HG02678 (cell line): ENCODE results near the gene PHC3.
"Not testable (repeated sequence)": the region's sequence is repeated elsewhere in the genome, so short reads cannot be mapped to it uniquely, and the experiment has no call there.

Experiments used
- ATAC-seq: cut with Tn5 transposase; IDR thresholded peaks from one replicate; pipeline ENCODE4 v1.9.1; 2021; ENCODE audit warnings: mild to moderate bottlenecking, moderate library complexity; ENCODE audit not compliant: unreplicated experiment

The PHC3 gene

DNA sequence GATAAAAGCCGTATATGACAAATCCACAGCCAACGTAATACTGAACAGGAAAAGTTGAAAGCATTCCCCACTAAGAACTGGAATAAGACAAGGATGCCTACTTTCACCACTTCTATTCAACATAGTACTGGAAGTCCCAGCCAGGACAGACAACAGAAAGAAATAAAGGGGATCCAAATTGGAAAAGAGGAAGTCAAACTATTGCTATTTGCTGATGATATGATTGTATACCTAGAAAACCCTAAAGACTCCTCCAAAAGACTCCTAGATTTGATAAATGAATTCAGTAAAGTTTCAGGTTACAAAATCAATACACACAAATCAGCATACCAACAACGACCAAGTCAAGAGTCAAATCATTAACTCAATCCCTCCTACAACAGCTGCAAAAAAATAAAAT lies 14.2 kb upstream of the PHC3 start:
- not testable (repeated sequence) for ATAC-seq

DNA sequence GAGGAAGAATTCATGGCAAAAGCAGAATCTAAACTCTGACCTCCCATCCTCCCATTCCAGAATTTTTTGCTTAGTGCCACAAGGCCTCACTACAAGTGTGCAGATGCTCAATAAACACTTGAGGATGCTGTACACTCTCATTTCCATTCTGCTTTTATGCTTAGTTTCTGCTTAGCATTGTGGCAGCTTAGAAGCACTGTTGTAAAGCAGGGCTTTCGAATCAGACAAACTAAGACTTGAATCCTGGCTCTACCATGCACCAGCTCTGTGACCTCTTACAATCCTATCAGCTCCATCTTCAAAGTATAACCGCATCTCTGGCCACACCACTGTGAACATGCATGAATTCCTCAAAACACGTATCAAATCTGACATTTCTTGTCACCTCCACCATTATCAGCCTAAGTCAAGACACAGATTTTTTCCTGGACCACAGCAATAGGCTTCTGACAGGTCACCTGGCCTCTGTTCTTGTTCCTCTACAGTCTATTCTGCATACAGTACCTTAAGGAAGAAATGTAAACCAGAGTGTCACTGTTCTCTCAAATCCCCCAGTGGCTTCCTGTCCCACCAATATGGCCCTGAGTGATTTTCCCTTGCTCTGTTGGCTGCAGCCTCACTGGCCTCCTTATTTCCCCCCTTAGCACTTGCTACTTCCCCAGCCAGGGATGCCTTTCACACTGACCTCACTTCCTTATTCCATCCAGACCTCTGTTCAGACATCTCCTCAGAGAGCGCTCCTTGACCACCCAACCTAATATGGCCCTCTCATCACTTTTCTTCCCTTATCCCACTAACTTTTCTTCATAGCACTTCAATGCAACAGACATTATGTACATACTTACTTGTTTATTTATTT lies 8.1 kb upstream of the PHC3 start:
- ATAC-seq: no peak

DNA sequence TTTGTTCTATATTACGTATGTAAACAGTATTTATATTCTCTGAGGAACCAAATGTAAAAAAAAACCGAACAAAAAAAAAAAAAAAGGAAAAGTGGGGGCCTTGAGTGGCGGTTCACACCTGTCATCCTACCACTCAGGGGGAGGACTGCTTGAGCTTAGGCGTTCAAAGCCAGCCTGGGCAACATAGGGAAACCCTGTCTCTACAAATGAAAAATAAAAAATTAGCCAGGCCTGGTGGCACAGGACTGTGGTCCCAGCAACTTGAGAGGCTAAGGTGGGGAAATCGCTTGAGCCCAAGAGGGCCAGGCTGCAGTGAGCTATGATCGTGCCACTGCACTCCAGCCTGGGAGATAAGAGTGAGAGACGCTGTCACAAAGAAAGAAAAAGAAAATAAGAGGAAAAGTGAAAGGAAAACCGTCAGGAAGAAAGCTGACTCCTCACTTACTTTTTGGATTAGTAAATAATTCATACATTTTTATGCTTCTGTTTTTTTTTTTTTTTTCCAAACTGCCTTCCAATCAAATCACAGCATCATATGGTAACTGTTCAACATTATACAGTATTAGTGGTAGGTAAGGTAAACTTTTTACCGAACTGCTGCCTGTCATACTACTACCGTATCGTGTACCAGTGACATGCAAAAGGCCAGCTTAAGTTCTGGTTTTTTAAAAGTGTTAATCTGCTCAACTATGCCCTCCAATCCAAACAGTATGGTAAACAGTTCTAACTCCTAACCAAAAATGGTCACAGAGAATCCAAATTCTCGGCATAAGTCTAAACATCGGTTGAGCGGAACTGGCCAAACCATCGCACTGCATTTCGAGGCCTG lies 1.2 kb downstream of the PHC3 start:
- peak; percentile 24 for ATAC-seq

- no peak for ATAC-seq
These were observed 2.1 kb downstream of the PHC3 start for GRCh38 chr3:170179432-170179831.

- peak; percentile 30 for ATAC-seq
These were observed 2.9 kb downstream of the PHC3 start for GRCh38 chr3:170178651-170179050.

- peak; percentile 84 for ATAC-seq
These were observed 10.0 kb downstream of the PHC3 start for GRCh38 chr3:170171563-170171962.

DNA sequence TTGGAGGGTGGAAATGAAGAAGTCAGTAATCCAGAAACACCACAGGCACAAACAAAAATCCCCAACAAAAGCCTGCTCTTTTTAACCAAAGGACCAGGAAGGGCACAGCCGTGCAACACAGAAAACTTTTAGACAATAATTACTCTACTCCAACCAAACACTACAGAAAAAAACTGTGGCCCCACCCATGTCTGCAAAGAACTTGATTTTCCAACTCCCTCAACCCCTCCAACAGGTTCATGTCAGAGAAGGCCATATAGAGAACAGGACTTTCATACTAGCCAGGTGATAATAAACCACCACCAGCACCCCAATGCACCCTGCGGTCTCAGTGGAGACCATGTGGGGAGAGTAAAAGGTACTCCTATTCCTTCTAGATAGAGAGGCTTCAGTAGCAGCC lies 16.8 kb downstream of the PHC3 start:
- no peak for ATAC-seq

GRCh38 chr3:170163956-170164645 lies 17.4 kb downstream of the PHC3 start:
- ATAC-seq: no peak

DNA sequence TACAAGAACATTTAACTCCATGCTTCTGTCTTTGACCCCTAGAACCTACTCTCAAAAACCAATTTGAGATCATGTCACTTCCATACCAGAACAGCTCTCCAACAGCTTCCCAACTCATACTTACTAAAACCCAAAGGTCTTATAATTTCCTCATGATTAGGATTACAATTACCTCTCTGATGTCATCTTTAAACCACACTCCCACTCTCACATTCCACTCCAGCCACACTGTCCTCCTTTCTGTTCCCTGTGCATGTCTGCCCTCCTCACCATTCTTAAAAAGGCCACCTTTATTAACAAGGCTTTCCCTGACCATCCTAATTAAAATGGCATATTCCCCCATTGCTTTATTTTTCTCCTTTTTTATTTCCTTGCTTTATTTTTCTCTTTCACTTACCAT lies 18.9 kb downstream of the PHC3 start:
- ATAC-seq: no peak

DNA sequence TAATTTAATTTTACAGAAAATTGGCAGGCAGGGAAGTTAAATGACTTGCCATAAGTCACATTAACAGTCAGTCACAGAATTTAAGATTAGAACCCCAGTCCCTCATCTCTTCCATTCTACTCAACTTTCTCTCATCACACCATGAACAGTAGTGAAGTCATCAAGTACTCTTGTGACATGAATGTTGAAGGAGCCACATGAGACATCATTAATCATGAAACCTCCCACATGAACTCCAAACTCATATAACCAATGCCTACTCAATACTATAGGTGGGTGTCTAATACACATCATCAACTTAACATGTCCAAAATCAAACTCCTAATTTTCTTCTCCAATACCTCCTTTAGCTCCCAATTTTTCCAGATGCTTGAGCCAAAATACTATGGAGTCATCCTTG lies 19.5 kb downstream of the PHC3 start:
- ATAC-seq: no peak

GRCh38 chr3:170159933-170160332 lies 21.6 kb downstream of the PHC3 start:
- no peak for ATAC-seq

GRCh38 chr3:170159459-170159858 lies 22.1 kb downstream of the PHC3 start:
- peak; percentile 35 for ATAC-seq

DNA sequence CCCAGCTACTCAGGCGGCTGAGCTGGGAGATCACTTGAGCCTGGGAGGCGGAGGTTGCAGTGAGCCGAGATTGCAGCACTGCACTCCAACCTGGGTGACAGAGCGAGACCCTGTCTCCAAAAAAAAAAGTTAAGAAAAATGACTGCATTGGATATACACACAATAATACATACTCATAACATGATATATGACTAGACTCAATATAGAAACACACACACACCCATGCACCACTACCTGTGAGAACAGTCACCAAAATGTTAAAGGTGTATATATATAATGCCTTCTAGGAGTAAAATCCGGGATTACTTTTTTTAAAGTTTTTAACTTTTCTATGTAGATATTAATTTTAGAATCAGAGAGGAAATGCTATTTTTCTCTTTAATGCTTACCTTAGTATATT lies 25.9 kb downstream of the PHC3 start:
- ATAC-seq: no peak

DNA sequence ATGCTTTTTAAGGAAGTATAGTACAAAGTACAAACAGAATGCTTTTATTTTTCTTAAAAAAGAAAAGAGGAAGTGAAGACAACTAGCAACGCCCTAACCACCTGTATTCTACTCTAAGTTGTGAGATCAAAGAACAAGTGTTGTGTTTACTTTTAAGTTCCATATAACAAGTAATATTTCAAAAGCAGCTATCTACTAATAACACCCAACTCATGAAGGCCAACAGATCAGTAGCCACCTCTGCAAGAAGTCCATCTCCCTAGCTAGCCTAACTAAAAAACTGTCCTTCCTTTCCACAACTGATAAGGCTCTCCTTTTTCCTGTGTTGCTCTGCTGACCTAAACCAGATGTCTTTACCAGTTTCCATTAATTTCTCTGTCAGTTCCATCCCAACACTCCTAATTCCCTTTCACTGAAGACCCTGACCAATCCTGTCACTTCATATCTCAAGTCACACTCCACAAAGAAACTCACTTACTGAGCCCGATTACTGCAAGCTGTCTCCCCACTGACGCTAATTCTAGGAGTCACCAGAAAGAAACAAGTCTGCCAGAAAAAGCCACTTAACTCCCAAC lies 26.9 kb downstream of the PHC3 start:
- peak; percentile 92 for ATAC-seq

GRCh38 chr3:170154084-170154483 lies 27.4 kb downstream of the PHC3 start:
- peak; percentile 15 for ATAC-seq

DNA sequence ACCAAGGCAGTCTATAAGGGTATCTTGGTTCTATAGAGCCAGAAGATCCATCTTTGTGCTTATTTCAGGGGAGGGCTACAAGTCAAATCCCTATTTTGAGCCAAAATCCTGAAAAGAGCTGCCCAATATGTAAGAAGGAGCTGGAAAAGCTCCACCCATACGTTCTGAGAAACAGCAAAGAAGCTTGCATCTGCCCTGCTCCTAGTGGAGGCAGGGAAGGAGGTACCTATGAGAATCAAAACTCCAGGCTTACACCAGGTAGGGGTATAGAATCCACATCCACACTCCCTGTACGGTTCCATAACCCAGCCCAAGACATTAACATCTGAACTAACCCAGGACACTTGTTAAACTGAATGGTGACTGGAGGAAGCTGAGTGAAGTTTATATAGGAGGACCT lies 30.0 kb downstream of the PHC3 start:
- no peak for ATAC-seq

DNA sequence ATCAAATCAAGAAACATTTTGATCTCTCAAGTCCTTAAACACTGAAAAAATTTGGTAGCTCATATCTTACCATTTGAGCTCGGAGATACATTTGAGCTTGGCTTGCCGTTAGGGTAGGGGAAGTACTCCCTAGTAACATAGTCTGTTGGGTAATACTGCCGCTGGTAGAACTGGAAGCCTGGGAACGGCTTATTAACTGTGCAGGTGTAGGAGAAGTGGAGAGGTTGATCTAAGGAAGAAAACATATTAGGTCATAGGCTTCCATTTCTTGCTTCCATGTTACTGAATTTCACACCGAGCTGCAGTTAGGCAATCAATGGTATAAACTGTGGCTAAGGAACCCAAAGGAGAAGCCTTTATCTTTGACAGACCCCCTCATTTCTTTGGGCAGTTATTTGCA lies 32.5 kb downstream of the PHC3 start:
- ATAC-seq: no peak

GRCh38 chr3:170145278-170145677 lies 36.3 kb downstream of the PHC3 start:
- no peak for ATAC-seq

DNA sequence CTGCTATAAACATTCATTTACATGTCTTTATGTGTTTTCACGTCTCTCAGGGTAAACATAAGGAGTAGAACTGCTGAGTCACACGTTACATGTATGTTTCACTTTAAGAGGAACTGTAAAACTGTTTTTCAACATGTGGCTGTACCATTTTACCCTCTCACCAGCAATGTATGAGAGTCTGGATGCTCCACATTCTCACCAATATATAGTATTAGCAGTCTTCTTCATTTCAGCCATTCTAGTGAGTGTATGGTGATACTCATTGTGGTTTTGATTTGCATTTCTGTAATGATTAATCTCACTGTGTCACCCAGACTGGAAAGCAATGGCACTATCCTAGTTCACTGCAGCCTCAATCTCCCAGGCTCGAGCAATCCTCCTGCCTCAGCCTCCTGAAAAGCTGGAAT lies 37.1 kb downstream of the PHC3 start:
- ATAC-seq: peak; percentile 94

GRCh38 chr3:170142373-170142772 lies 39.2 kb downstream of the PHC3 start:
- no peak for ATAC-seq

DNA sequence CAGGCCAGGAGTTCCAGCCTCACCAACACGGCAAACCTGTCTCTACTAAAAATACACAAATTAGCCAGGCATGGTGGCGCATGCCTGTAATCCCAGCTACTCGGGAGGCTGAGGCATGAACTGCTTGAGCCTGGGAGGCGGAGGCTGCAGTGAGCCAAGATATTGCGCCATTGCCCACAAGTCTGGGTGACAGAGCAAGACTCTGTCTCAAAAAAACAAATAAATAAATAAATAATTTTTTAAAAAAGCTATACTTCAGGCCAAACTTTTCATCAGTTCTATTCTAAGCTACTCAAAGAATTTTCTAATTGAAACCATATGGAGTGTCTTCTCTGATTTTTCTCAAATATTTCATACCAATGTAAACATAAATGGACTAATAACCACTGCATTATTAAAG lies 43.5 kb downstream of the PHC3 start:
- ATAC-seq: no peak
